Hematopoietic multipotent progenitor cell treated with erythropoietin and hydrocortisone succinate and interleukin-3 and kit ligand, for 4 days (in vitro differentiated cells): Measurements from ENCODE around the gene BPGM.
A peak's percentile ranks its signal among the peaks of the same experiment; 100 is the strongest.

Experiments used
- DNase-seq: peaks from one replicate; pipeline ENCODE4 v3.0.0-alpha.2; 2015

BPGM gene

GRCh38 chr7:134646425-134647305 is at the start of gene BPGM:
TSS of gene BPGM (plus strand) at chr7:134646853. CDS start at chr7:134661508, 14,655 bp downstream.
- peak; percentile 99 for DNase-seq

- DNase-seq, result no peak
These were observed 47.3 kb upstream of the BPGM start for GRCh38 chr7:134599371-134599770.

- no peak for DNase-seq
These were observed 45.2 kb upstream of the BPGM start for GRCh38 chr7:134601459-134601858.

GRCh38 chr7:134602881-134603451 is 43.7 kb upstream of the BPGM start:
- DNase-seq, result peak; percentile 32

- peak; percentile 84 for DNase-seq
These were observed 40.4 kb upstream of the BPGM start for GRCh38 chr7:134605978-134606923.

GRCh38 chr7:134611611-134612151 is 35.0 kb upstream of the BPGM start:
- DNase-seq, result no peak

- no peak for DNase-seq
These were observed 34.5 kb upstream of the BPGM start for GRCh38 chr7:134612197-134612596.

GRCh38 chr7:134613623-134614347 is 32.9 kb upstream of the BPGM start:
- peak; percentile 14 for DNase-seq

- DNase-seq, result no peak
These were observed 30.0 kb upstream of the BPGM start for GRCh38 chr7:134616611-134617010.

GRCh38 chr7:134618756-134619530 is 27.7 kb upstream of the BPGM start:
- peak; percentile 23 for DNase-seq

- DNase-seq, result no peak
These were observed 26.9 kb upstream of the BPGM start for GRCh38 chr7:134619627-134620331.

GRCh38 chr7:134622303-134622995 is 24.2 kb upstream of the BPGM start:
- DNase-seq, result no peak

- no peak for DNase-seq
These were observed 23.5 kb upstream of the BPGM start for GRCh38 chr7:134623193-134623592.

- DNase-seq, result no peak
These were observed 21.1 kb upstream of the BPGM start for GRCh38 chr7:134625550-134625949.

GRCh38 chr7:134627109-134627774 is 19.4 kb upstream of the BPGM start:
- no peak for DNase-seq

GRCh38 chr7:134627775-134628153 is 18.9 kb upstream of the BPGM start:
- no peak for DNase-seq

GRCh38 chr7:134629445-134629844 is 17.2 kb upstream of the BPGM start:
- DNase-seq, result no peak

- no peak for DNase-seq
These were observed 16.4 kb upstream of the BPGM start for GRCh38 chr7:134630237-134630636.

GRCh38 chr7:134630893-134631292 is 15.8 kb upstream of the BPGM start:
- DNase-seq, result no peak

GRCh38 chr7:134632052-134632451 is 14.6 kb upstream of the BPGM start:
- peak; percentile 13 for DNase-seq
